Hepatocyte (in vitro differentiated cells): ENCODE data around the gene C2CD4D.

Experiments
- EZH2 ChIP-seq: fragments of 200-600 bp; sonication (generic); IDR thresholded peaks from 2 replicates; pipeline ENCODE4 v1.6.1; 2016; ENCODE audit warnings: antibody characterized with exemption, mild to moderate bottlenecking, borderline replicate concordance
- EZH2phosphoT487 ChIP-seq: fragments of 200-600 bp; sonication (generic); IDR thresholded peaks from one replicate; pipeline ENCODE4 v1.6.1; 2018; ENCODE audit warnings: antibody characterized with exemption, mild to moderate bottlenecking, low read depth, moderate library complexity; ENCODE audit not compliant: unreplicated experiment, severe bottlenecking
- TF ChIP-seq, protein P1 (sequence below): fragments of 200-600 bp; sonication (generic); IDR thresholded peaks from 2 replicates; pipeline ENCODE4 v1.5.1; 2016; ENCODE audit warnings: antibody characterized with exemption, mild to moderate bottlenecking; ENCODE audit not compliant: poor library complexity

DNA sequence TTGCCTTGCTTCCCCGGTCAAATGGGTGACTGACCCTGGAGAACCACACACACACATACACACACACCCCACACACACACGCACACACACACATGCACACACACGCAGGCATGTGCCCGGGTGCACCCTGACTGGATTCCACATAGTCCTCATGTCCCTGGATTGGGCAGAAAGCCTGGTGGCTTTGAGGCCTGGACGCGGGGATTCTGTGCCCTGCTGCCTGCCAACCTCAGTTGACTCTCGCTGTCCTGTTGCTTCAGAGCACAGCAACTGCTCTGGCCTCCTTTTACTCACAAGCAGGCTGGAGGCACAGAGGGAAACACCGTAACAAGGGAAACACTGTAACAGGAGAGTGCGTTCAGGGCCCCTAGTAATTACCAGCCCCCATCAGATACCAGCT lies 14.4 kb downstream of the C2CD4D start:
- TF ChIP-seq, protein P1, sequence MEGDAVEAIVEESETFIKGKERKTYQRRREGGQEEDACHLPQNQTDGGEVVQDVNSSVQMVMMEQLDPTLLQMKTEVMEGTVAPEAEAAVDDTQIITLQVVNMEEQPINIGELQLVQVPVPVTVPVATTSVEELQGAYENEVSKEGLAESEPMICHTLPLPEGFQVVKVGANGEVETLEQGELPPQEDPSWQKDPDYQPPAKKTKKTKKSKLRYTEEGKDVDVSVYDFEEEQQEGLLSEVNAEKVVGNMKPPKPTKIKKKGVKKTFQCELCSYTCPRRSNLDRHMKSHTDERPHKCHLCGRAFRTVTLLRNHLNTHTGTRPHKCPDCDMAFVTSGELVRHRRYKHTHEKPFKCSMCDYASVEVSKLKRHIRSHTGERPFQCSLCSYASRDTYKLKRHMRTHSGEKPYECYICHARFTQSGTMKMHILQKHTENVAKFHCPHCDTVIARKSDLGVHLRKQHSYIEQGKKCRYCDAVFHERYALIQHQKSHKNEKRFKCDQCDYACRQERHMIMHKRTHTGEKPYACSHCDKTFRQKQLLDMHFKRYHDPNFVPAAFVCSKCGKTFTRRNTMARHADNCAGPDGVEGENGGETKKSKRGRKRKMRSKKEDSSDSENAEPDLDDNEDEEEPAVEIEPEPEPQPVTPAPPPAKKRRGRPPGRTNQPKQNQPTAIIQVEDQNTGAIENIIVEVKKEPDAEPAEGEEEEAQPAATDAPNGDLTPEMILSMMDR: no peak
- TF ChIP-seq EZH2 (no peak), EZH2phosphoT487 (no peak)
